A673 (cell line): Measurements from ENCODE around the gene RFFL.

Experiments used
- CTCF ChIP-seq: fragments of 300-800, 200-600 bp; sonication (generic); conservative IDR thresholded peaks from 2 replicates; pipeline ENCODE4 v1.5.1; 2017; ENCODE audit warnings: low read depth, mild to moderate bottlenecking, antibody characterized with exemption, low read length, moderate library complexity, mixed read lengths
- EZH2 ChIP-seq: fragments of 200-600 bp; sonication (generic); IDR thresholded peaks from 2 replicates; pipeline ENCODE4 v1.6.1; 2017; ENCODE audit warnings: borderline replicate concordance, low read depth, mild to moderate bottlenecking, mixed read lengths, antibody characterized with exemption, low read length; ENCODE audit not compliant: poor library complexity, severe bottlenecking

GRCh38 chr17:35025541-35025940 is 38.0 kb downstream of the RFFL start:
- TF ChIP-seq CTCF = no peak
- no peak for TF ChIP-seq EZH2
